ENCODE results near the gene UTP4.

DNA sequence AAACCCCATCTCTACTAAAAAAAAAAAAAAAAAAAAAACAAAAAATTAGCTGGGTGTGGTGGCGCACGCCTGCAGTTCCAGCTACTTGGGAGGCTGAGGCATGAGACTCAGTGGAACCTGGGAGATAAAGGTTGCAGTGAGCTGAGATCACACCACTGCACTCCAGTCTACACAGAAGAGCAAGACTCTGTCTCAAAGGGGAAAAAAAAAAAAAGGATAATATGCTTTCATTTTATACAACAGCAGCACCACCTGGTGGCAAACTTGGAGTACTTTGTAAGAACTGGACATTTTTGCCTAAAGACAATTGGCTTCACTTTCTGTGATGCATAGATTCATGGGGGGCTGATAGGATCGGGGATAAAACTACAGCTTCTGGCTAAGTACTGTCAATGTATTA, 8.5 kb upstream of the UTP4 start:
- TF ChIP-seq, protein P1, sequence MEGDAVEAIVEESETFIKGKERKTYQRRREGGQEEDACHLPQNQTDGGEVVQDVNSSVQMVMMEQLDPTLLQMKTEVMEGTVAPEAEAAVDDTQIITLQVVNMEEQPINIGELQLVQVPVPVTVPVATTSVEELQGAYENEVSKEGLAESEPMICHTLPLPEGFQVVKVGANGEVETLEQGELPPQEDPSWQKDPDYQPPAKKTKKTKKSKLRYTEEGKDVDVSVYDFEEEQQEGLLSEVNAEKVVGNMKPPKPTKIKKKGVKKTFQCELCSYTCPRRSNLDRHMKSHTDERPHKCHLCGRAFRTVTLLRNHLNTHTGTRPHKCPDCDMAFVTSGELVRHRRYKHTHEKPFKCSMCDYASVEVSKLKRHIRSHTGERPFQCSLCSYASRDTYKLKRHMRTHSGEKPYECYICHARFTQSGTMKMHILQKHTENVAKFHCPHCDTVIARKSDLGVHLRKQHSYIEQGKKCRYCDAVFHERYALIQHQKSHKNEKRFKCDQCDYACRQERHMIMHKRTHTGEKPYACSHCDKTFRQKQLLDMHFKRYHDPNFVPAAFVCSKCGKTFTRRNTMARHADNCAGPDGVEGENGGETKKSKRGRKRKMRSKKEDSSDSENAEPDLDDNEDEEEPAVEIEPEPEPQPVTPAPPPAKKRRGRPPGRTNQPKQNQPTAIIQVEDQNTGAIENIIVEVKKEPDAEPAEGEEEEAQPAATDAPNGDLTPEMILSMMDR (IDR thresholded peaks at IDR 0.05), result peak in 6 of 7 experiments; percentile 44 to 84 (median 77)
- no peak for TF ChIP-seq POLR2A (IDR thresholded peaks at IDR 0.05)
